GM13977 (cell line): ENCODE measurements around the gene CYGB.

Source experiments
- DNase-seq: peaks from one replicate; pipeline ENCODE4 v3.0.0; 2012; ENCODE audit warnings: low spot score
- in situ Hi-C: fragments of 300-500 bp; cut with MboI; formaldehyde crosslinking; loops from one replicate; pipeline ENCODE4 v1.12.0; 2022; ENCODE audit warnings: low sequenced_read_pairs, low pct_unique_long_range_greater_than_20kb, mixed read lengths, inconsistent platforms; ENCODE audit not compliant: unreplicated experiment
- TF ChIP-seq, protein P1 (sequence below): IDR thresholded peaks from 2 replicates; pipeline ENCODE4 v1.5.1; 2012; ENCODE audit warnings: mild to moderate bottlenecking, control low read depth; ENCODE audit not compliant: insufficient read depth; ENCODE audit errors: extremely low read depth, missing control alignments

Gene CYGB

DNA sequence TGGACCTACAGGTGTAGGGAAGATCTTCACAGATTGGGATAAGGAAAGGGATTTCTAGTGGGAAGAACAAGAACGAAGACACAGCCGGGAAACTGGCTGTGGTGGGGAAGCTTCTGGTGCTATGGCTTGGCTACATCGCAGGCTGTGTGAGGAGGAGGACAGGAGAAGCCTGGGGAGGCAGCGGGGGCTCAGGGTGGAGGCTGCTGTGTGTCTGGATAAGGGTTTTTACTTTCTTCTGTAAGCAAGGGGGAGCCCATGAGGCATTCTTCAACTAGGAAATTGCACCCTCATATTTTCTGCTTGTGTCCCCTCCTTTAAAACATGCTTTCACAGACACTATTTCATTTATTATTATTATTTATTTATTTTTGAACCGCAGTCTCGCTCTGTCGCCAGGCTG, 33.4 kb downstream of the CYGB start:
- DNase-seq, result no peak
- TF ChIP-seq, protein P1, sequence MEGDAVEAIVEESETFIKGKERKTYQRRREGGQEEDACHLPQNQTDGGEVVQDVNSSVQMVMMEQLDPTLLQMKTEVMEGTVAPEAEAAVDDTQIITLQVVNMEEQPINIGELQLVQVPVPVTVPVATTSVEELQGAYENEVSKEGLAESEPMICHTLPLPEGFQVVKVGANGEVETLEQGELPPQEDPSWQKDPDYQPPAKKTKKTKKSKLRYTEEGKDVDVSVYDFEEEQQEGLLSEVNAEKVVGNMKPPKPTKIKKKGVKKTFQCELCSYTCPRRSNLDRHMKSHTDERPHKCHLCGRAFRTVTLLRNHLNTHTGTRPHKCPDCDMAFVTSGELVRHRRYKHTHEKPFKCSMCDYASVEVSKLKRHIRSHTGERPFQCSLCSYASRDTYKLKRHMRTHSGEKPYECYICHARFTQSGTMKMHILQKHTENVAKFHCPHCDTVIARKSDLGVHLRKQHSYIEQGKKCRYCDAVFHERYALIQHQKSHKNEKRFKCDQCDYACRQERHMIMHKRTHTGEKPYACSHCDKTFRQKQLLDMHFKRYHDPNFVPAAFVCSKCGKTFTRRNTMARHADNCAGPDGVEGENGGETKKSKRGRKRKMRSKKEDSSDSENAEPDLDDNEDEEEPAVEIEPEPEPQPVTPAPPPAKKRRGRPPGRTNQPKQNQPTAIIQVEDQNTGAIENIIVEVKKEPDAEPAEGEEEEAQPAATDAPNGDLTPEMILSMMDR, result no peak
- in situ Hi-C loops, result no loop called here

DNA sequence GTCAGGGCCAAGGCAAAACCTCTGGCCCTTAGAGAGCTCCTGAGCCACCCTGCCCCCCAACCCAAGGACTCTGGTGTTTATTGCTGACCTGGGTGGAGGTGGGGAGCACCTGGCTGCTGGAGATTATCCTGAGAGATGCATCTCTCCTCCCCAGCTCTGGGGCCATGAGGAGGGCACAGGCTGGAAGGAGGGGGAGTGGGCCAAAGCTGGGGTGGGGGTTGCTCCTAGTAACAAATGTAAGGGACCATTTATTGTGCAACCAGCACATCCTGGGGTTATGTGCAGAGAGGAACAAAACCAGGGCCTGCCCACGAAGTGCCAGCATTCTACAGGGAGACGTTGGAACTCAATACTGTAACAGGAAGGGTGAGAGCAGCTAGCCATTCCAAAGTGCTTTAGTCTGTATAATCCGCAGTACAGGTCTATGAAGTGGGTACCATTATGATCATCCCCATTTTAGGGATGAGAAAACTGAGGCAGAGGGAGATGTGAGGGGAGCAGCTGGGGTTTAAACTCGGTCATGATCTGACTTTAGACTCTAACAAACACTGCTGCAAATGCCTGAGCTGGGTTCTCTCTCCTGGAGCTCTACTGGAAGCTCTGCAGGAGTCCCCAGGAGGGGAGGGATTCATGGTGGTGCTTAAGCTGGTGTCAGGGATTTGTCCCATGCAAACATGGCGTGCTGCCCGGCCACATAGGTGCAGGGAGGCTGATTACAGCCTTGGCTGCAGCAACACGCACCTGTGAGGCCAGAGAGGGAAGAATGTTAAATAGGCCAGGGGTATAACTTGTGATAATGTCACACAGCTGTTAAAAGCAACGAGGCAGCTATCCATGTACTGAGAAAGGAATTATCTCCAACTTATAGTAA, 34.9 kb downstream of the CYGB start:
- no peak for DNase-seq
- TF ChIP-seq, protein P1, result no peak
- in situ Hi-C loops, result no loop called here

DNA sequence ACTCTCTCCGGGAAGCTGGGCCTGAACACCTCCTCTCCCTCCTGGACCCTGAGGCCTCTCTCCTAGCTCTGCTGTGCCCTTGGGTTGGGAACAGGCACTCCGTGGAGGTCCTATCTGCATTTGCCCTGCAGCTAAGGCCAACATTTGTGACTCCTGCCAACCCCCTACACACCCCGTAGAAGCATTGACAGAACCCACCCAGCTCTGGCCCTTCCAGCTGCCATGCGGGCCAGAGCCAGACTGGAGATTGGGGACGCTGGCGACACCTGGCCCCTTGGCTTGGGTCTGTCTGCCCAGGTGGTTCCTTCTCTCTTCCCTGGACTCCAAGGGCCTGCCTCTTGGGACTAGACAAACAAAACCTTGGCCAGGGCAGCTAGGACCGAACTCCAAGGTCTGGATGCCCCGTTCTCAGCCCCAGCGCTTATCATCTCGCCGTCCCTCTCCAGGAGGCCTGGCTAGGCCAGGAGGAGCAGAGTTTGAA, 35.6 kb downstream of the CYGB start:
- no peak for DNase-seq
- TF ChIP-seq, protein P1, result no peak
- in situ Hi-C loops, result no loop called here

DNA sequence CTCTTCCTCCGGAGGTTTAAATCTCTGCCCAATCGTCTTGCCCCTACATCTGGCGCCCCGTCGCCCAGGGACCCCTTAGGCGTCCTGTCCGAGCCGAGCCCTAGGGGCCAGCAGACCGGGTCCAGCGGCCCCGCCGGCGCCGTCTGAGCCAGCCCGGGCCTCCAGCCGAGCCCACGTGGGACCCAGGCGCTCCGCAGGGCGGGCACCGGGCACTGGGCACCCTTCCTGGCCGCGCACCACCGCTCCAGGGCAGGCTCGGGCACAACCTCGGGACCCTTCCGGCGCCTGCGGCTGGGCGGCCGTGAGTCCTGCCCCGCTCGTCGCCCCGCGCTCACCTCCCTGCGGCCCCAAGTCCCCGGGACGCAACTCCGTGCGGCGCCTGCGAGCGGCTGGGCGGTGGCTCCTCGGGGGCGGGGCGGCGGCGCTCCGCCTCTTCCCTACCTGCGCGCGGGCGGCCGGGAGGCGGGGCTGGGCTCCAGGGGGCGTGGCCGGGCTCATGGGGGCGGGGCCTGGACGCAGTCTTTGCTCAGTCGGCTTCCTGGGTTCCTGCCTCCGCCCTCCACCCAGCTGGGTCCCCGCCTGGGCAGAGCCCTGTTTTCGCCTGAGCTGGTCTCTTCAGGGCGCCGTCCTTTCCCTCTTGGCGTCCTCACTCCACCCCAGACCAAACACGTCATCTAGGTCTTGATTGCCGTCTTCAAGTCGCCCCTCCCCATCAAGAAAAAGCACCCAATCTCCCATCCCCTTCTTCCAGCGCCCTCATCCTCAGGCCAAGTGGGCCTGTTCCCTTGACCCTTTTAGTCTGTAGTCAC, 36.3 kb downstream of the CYGB start, which contains the start of gene RHBDF2:
Gene RHBDF2 (minus strand): TSS at position 406 of the 809 bp plus-strand sequence. CDS start 19,899 bp downstream, outside the sequence.
- TF ChIP-seq, protein P1, result no peak
- in situ Hi-C loops, result no loop called here
- DNase-seq, result peak; percentile 98

DNA sequence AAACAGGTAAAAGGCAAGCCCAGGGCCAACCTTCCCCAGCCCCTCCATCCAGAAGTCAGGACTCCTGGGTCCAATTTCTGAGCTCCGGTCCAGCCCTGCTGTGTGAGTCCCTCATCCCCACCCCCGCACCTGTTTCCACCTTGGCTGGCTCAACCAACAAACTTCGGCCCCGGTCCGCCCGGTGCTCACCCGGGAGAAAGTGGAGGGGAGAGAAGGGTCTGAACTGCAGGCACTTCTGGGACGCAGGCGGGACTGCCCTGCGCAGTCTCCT, 36.8 kb downstream of the CYGB start:
- TF ChIP-seq, protein P1, result no peak
- no peak for DNase-seq
- in situ Hi-C loops, result no loop called here

DNA sequence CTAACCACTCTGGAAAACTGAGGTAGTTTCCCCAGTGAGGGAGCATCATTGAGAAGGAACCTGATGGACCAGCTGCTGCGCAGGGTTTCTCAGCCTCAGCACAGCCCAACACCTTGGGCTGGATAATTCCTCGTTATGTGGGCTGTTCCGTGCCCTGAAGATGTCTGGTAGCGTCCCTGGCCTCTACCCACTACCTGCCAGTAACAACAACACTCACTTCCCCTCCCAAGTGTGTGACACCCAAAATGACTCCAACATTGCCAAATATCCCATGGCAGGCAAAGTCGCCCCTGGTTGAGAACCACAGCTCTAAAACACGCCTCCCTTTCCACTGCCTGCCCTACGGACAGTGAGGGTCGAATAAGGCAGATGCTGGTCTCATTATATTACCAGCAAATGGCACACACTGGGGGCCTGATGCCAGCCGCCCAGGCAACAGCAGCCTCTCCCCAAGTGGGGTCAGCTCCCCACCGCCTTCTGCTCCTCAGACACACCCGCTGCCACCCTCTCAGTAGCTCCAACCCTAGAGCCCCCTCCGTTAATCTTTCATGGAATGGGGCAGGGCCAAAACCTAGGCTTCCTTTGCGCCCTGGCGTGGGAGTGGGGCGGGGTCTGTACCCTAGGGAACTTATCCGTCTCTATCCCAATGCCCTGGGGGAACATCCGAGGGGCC, 37.3 kb downstream of the CYGB start:
- no peak for DNase-seq
- TF ChIP-seq, protein P1, result no peak
- in situ Hi-C loops, result no loop called here
